Measurements from ENCODE around the gene SLC30A4.

DNA sequence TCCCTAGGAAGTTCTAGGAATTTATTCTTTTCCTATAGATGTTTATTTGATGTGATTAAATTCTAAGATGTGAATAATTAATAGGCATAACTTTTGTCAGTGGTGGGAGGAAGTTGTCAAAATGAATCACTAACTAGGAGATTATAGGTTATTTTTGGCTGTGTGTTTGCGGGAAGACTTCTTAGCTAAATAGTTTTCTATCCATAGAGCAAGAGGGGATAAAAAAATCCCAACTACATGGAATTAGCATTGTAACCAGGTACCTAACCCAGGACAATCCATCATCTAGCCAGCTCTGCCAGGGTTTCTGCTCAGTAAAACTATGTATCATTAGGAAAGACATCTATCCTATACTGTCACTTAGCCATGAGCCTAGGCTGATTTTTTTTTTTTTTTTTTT is 23.9 kb downstream of the SLC30A4 start:
- TF ChIP-seq, protein P1, sequence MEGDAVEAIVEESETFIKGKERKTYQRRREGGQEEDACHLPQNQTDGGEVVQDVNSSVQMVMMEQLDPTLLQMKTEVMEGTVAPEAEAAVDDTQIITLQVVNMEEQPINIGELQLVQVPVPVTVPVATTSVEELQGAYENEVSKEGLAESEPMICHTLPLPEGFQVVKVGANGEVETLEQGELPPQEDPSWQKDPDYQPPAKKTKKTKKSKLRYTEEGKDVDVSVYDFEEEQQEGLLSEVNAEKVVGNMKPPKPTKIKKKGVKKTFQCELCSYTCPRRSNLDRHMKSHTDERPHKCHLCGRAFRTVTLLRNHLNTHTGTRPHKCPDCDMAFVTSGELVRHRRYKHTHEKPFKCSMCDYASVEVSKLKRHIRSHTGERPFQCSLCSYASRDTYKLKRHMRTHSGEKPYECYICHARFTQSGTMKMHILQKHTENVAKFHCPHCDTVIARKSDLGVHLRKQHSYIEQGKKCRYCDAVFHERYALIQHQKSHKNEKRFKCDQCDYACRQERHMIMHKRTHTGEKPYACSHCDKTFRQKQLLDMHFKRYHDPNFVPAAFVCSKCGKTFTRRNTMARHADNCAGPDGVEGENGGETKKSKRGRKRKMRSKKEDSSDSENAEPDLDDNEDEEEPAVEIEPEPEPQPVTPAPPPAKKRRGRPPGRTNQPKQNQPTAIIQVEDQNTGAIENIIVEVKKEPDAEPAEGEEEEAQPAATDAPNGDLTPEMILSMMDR (IDR thresholded peaks at IDR 0.05) = no peak
- TF ChIP-seq POLR2A (IDR thresholded peaks at IDR 0.05) = no peak
